Neural crest cell (in vitro differentiated cells): ENCODE results near the gene QSOX1. TPM values are rescaled to one million over a fixed set of nuclear protein-coding genes. Genes with fewer than 3 reads are reported as not detected.

Experiments
- DNase-seq: peaks from one replicate; pipeline ENCODE4 v3.0.0; 2021; ENCODE audit warnings: low read depth, mixed read lengths, low spot score
- H3K27ac Mint-ChIP-seq: one replicate; pipeline ENCODE4 v1.8.0; 2021; ENCODE audit warnings: mild to moderate bottlenecking, mixed read lengths; ENCODE audit not compliant: unreplicated experiment
- H3K27me3 Mint-ChIP-seq: 2 replicates; pipeline ENCODE4 v1.8.0; 2021; ENCODE audit warnings: low read depth, mild to moderate bottlenecking, mixed read lengths
- H3K36me3 Mint-ChIP-seq: 2 replicates; pipeline ENCODE4 v1.8.0; 2021; ENCODE audit warnings: low read depth, mild to moderate bottlenecking, mixed read lengths
- H3K4me1 Mint-ChIP-seq: 2 replicates; pipeline ENCODE4 v1.8.0; 2021; ENCODE audit warnings: mixed read lengths
- H3K4me3 Mint-ChIP-seq: one replicate; pipeline ENCODE4 v1.8.0; 2021; ENCODE audit warnings: mild to moderate bottlenecking, mixed read lengths
- H3K9me3 Mint-ChIP-seq: 2 replicates; pipeline ENCODE4 v1.8.0; 2021; ENCODE audit warnings: mixed read lengths
- total RNA-seq: library from RNA; stranded (reverse); gene quantifications from 2 replicates; pipeline ENCODE4 v1.2.1, GENCODE V29; 2021
- TF ChIP-seq, protein P1 (sequence below): fragments of 200-600 bp; sonication (generic); conservative IDR thresholded peaks from 2 replicates; pipeline ENCODE4 v1.5.0; 2021; ENCODE audit warnings: antibody characterized with exemption, mild to moderate bottlenecking

QSOX1 gene
- total RNA-seq, 1 donor from 2014 or later: 39.8 TPM

DNA sequence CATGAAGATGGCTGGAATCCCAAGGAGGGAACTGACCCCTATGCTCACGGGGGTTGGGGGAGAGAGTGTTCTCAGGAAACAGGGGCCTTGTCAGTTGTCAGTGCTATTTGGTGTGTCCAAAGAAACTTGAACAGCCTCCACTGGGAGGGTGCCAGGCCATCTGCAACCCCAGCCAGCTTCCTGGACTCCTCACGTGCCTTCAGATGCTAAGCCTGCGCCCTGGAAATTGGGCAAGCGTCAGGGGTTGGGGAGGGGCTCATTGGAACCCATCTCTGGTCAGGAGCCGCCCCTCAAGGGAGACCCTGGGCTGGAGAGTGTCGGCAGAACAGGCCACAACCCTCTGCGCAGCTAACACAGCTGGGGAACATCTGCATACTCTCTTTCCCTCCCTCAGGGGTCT, 62.3 kb downstream of the QSOX1 start:
- Mint-ChIP-seq H3K27ac (no peak overlapping the region), H3K4me3 (no peak overlapping the region), H3K9me3 (peaks cover 3% of the 10 kb centered on the region), H3K27me3 (peaks cover 74% of the 10 kb centered on the region), H3K36me3 (no peaks in the 10 kb centered on the region), H3K4me1 (peaks cover 7% of the 10 kb centered on the region)
- TF ChIP-seq, protein P1, sequence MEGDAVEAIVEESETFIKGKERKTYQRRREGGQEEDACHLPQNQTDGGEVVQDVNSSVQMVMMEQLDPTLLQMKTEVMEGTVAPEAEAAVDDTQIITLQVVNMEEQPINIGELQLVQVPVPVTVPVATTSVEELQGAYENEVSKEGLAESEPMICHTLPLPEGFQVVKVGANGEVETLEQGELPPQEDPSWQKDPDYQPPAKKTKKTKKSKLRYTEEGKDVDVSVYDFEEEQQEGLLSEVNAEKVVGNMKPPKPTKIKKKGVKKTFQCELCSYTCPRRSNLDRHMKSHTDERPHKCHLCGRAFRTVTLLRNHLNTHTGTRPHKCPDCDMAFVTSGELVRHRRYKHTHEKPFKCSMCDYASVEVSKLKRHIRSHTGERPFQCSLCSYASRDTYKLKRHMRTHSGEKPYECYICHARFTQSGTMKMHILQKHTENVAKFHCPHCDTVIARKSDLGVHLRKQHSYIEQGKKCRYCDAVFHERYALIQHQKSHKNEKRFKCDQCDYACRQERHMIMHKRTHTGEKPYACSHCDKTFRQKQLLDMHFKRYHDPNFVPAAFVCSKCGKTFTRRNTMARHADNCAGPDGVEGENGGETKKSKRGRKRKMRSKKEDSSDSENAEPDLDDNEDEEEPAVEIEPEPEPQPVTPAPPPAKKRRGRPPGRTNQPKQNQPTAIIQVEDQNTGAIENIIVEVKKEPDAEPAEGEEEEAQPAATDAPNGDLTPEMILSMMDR: no peak
- no peak for DNase-seq

- H3K36me3 Mint-ChIP-seq: no peaks in the 10 kb centered on the region
- DNase-seq: no peak
- peaks cover 78% of the 10 kb centered on the region for H3K27me3 Mint-ChIP-seq
- no peak overlapping the region for H3K27ac Mint-ChIP-seq
- TF ChIP-seq, protein P1: no peak
- H3K9me3 Mint-ChIP-seq: no peaks in the 10 kb centered on the region
- no peaks in the 10 kb centered on the region for H3K4me1 Mint-ChIP-seq
- no peak overlapping the region for H3K4me3 Mint-ChIP-seq
Measured at GRCh38 chr1:180218806-180219765, 64.4 kb downstream of the QSOX1 start.

GRCh38 chr1:180219776-180220175, 65.1 kb downstream of the QSOX1 start:
- TF ChIP-seq, protein P1: no peak
- no peak overlapping the region for H3K4me3 Mint-ChIP-seq
- H3K27me3 Mint-ChIP-seq: peaks cover 84% of the 10 kb centered on the region
- H3K27ac Mint-ChIP-seq: no peak overlapping the region
- no peaks in the 10 kb centered on the region for H3K4me1 Mint-ChIP-seq
- no peaks in the 10 kb centered on the region for H3K9me3 Mint-ChIP-seq
- H3K36me3 Mint-ChIP-seq: no peaks in the 10 kb centered on the region
- no peak for DNase-seq

DNA sequence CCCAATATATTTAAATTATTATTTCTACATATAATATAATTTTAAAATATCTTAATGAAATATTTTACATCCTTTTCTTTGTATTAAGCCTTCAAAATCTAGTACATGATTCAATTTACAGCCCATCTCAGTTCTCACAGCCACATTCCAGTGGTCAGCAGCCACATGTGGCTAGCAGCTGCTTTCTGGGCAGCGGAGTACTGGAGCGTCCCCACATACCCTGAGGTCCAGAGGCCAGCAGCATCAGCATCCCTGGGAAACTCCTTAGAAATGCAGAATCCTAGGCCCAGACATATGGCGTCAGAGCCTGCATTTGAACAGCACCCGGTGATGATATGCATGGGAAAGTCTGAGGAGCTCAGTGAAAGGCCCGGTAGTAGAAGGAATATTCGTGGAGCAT, 66.8 kb downstream of the QSOX1 start:
- H3K36me3 Mint-ChIP-seq: no peaks in the 10 kb centered on the region
- TF ChIP-seq, protein P1: no peak
- H3K4me3 Mint-ChIP-seq: no peak overlapping the region
- no peak for DNase-seq
- no peaks in the 10 kb centered on the region for H3K9me3 Mint-ChIP-seq
- H3K27ac Mint-ChIP-seq: no peak overlapping the region
- peaks cover 87% of the 10 kb centered on the region for H3K27me3 Mint-ChIP-seq
- no peaks in the 10 kb centered on the region for H3K4me1 Mint-ChIP-seq

DNA sequence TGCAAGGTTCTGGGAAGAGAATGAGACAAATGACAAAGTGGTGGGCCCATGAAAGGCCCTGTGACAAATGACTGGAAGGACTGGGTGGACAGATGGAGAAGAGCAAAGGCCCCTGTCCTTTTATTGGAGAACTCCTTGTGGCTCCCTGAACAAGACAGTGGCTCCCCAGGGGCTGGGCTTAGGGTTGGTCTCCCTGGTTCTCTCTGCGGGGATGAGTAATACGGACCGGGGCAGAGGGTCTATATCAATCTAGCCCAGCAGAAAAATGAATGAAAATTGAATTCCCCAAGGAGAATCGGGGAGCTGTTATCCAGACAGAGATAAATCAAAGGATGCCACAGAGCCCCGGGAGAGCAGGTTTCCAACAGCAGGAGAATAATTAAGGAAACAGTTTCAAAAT, 70.2 kb downstream of the QSOX1 start:
- no peaks in the 10 kb centered on the region for H3K4me1 Mint-ChIP-seq
- peaks cover 90% of the 10 kb centered on the region for H3K27me3 Mint-ChIP-seq
- TF ChIP-seq, protein P1: no peak
- no peak overlapping the region for H3K27ac Mint-ChIP-seq
- H3K36me3 Mint-ChIP-seq: no peaks in the 10 kb centered on the region
- DNase-seq: no peak
- H3K4me3 Mint-ChIP-seq: no peak overlapping the region
- H3K9me3 Mint-ChIP-seq: no peaks in the 10 kb centered on the region
